IPS-15b (cell line): ENCODE data around the gene CDKN2B.

Experiments
- H3K27me3 ChIP-seq: one replicate; pipeline ENCODE4 v1.6.1; 2013; ENCODE audit warnings: low read length; ENCODE audit not compliant: control insufficient read depth, insufficient read depth
- H3K36me3 ChIP-seq: one replicate; pipeline ENCODE4 v1.6.1; 2013; ENCODE audit warnings: low read length; ENCODE audit not compliant: control insufficient read depth, insufficient read depth
- H3K4me1 ChIP-seq: one replicate; pipeline ENCODE4 v1.6.1; 2013; ENCODE audit warnings: mild to moderate bottlenecking, low read length; ENCODE audit not compliant: control insufficient read depth, insufficient read depth
- H3K4me3 ChIP-seq: one replicate; pipeline ENCODE4 v1.5.1; 2013; ENCODE audit warnings: low read depth, low read length
- H3K9ac ChIP-seq: one replicate; pipeline ENCODE4 v1.6.1; 2013; ENCODE audit warnings: low read depth, mild to moderate bottlenecking, low read length
- H3K9me3 ChIP-seq: one replicate; pipeline ENCODE4 v1.6.1; 2013; ENCODE audit warnings: mild to moderate bottlenecking, low read length; ENCODE audit not compliant: control insufficient read depth, insufficient read depth

CDKN2B gene

DNA sequence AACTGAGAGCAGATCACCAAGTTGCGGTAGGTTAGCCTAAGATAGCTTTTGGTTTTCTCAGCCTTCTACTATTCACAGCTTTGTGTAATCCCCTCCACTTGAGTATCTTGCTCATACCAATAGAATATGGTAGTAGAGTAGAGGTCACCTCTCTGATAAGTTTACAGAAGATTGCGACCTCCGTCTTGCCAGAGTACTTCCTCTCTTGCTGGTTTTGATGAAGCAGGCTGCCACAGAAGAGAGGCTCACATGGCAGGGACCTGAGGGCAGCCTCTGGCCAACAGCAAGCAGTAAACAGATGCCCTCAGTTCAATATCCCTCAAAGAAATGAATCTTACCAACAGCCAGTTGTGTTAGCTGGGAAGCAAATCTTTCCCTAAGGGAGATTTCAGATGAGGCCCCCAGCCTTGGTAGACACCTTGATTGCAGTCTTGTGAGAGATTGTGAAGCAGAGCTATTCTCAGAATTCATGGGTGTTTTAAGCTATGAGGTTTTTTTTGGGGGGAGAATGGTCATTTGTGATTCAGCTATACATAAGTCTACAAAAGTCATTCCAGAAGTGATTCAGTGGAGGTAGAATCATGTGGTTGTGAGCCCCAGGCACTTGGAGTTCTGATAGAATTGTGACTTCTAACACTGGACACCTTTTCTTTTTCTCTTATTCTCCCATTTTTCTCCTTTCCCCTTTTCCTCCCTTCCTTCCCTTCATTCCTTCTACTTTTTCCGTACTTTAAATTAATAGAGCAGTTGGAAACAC lies 22.7 kb upstream of the CDKN2B start:
- Histone ChIP-seq H3K4me3 (no peak overlapping the region), H3K9ac (no peak overlapping the region), H3K27me3 (no peaks in the 10 kb centered on the region), H3K36me3 (no peaks in the 10 kb centered on the region), H3K4me1 (no peaks in the 10 kb centered on the region), H3K9me3 (no peaks in the 10 kb centered on the region)

DNA sequence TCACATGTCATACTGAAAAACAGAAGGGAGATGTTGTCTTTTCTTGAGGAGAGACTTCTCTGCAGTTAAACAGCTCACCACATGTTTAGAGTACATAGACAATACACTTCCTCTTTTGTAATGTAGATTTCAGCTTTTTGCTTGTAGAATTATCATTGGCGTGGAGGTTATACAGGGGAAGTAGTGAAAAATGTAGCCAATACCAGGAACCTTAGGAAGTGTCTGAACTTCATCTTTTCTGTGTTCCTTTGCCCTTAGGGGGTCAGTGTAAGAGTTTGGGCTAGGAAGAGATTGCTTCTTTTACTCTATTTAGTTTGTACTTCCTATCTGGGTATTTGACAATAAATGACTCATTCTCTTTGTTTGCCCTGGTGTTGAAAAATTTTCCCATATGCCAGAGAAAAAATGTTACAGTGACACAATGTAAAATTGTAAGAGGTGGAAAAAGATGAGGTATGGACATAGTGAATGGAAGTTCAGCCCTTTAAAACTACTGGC lies 21.0 kb upstream of the CDKN2B start:
- H3K36me3 ChIP-seq: no peaks in the 10 kb centered on the region
- no peak overlapping the region for H3K9ac ChIP-seq
- no peak overlapping the region for H3K4me3 ChIP-seq
- H3K9me3 ChIP-seq: no peaks in the 10 kb centered on the region
- H3K4me1 ChIP-seq: no peaks in the 10 kb centered on the region
- H3K27me3 ChIP-seq: no peaks in the 10 kb centered on the region

- no peaks in the 10 kb centered on the region for H3K36me3 ChIP-seq
- no peak overlapping the region for H3K4me3 ChIP-seq
- no peaks in the 10 kb centered on the region for H3K9me3 ChIP-seq
- no peaks in the 10 kb centered on the region for H3K4me1 ChIP-seq
- H3K27me3 ChIP-seq: no peaks in the 10 kb centered on the region
- no peak overlapping the region for H3K9ac ChIP-seq
These were observed 20.1 kb upstream of the CDKN2B start for GRCh38 chr9:22029231-22029630.

- H3K9me3 ChIP-seq: no peaks in the 10 kb centered on the region
- no peaks in the 10 kb centered on the region for H3K27me3 ChIP-seq
- no peak overlapping the region for H3K9ac ChIP-seq
- H3K4me1 ChIP-seq: no peaks in the 10 kb centered on the region
- H3K36me3 ChIP-seq: no peaks in the 10 kb centered on the region
- no peak overlapping the region for H3K4me3 ChIP-seq
These were observed 19.3 kb upstream of the CDKN2B start for GRCh38 chr9:22028394-22028793.

DNA sequence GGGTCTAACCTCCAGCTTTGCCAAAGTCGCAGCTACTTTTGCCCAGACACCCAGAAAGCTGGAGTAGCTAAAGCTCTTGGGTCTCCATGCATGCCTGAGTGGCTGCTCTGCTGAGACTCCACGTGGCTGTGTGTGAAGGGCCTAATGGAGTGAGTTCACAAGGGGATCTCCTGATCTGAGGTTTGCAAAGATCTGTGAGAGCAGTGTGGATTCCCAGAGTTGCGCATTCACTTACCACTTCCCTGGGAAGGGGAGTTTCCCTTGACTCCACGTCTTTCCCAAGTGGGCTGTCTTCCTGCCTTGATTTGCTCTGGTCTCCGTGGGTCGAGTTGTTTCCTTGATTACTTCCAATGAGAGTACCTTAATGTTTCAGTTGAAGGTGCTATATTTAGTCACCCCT lies 17.6 kb upstream of the CDKN2B start:
- no peak overlapping the region for H3K9ac ChIP-seq
- H3K9me3 ChIP-seq: no peaks in the 10 kb centered on the region
- no peaks in the 10 kb centered on the region for H3K4me1 ChIP-seq
- no peaks in the 10 kb centered on the region for H3K27me3 ChIP-seq
- no peak overlapping the region for H3K4me3 ChIP-seq
- no peaks in the 10 kb centered on the region for H3K36me3 ChIP-seq

- no peaks in the 10 kb centered on the region for H3K27me3 ChIP-seq
- no peaks in the 10 kb centered on the region for H3K36me3 ChIP-seq
These were observed 13.3 kb upstream of the CDKN2B start for GRCh38 chr9:22022396-22022795.

DNA sequence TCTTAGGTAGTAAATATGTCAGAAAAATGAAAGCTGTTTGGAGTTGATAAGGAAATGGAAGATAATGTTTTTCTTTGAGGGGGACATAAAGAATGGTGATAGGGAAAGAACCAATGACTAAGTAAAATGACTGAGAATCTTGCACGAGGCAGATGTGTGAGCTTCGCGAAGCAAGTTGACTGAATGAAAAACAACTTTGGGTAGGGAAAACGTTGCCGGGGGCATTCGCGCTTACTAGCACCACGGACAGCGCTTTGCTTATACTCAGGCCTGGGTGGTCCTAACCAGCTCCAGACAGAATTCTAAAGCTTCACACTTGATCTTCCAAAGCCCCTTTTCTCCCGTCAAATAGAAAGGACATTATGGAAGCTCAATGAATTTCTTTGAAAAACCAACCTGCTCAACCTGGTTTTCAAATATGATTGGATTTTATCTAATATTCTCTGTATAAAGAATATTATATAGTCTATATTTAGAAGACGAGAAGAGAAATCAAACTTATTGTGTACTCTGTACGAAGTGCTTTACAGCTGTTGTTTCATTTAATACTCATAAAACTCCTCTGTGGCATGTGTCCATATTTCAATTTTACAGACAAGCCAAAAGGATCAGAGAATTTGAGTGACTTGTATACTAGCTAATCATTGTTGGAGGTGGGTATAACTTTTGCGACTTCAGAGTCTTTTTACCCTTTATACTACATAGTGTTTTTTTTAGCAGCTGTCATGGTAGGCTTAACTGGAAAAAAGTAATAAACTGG lies 1.9 kb upstream of the CDKN2B start:
- Histone ChIP-seq H3K4me1 (no peaks in the 10 kb centered on the region), H3K4me3 (no peak overlapping the region), H3K9me3 (no peaks in the 10 kb centered on the region), H3K9ac (no peak overlapping the region), H3K36me3 (no peaks in the 10 kb centered on the region), H3K27me3 (peaks cover 47% of the 10 kb centered on the region)

More at GRCh38 chr9:22022396-22022795, 13.3 kb upstream of the CDKN2B start:
- Histone ChIP-seq H3K9me3 (no peaks in the 10 kb centered on the region), H3K4me3 (no peak overlapping the region), H3K4me1 (no peaks in the 10 kb centered on the region), H3K9ac (no peak overlapping the region)

DNA sequence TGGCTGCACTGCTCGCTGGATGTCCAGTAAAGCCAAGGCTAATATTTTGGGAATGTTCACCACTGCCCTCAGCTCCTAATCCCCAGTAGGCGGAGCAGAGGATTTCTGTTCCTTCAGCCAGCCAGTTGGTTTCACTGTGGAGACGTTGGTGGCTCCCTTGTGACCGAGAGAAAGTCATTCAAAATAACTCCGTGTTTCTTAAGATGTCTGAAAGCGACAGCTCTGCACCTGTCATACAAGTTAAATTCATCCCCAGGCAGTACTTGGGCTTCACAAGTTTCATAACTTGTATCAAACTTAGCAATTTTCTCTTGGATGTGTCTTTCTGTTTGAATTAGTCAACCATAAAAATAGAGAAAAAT lies 382 bp upstream of the CDKN2B start:
- H3K9ac ChIP-seq: no peak overlapping the region
- H3K9me3 ChIP-seq: no peaks in the 10 kb centered on the region
- no peaks in the 10 kb centered on the region for H3K36me3 ChIP-seq
- H3K27me3 ChIP-seq: peaks cover 63% of the 10 kb centered on the region
- H3K4me1 ChIP-seq: peaks cover 6% of the 10 kb centered on the region
- peak overlapping the region; percentile 90 for H3K4me3 ChIP-seq

- H3K4me3 ChIP-seq: peak overlapping the region; percentile 90
- H3K27me3 ChIP-seq: peaks cover 74% of the 10 kb centered on the region
- no peak overlapping the region for H3K9ac ChIP-seq
- peaks cover 6% of the 10 kb centered on the region for H3K4me1 ChIP-seq
- H3K36me3 ChIP-seq: no peaks in the 10 kb centered on the region
- no peaks in the 10 kb centered on the region for H3K9me3 ChIP-seq
These were observed 755 bp downstream of the CDKN2B start for GRCh38 chr9:22008384-22008716.

DNA sequence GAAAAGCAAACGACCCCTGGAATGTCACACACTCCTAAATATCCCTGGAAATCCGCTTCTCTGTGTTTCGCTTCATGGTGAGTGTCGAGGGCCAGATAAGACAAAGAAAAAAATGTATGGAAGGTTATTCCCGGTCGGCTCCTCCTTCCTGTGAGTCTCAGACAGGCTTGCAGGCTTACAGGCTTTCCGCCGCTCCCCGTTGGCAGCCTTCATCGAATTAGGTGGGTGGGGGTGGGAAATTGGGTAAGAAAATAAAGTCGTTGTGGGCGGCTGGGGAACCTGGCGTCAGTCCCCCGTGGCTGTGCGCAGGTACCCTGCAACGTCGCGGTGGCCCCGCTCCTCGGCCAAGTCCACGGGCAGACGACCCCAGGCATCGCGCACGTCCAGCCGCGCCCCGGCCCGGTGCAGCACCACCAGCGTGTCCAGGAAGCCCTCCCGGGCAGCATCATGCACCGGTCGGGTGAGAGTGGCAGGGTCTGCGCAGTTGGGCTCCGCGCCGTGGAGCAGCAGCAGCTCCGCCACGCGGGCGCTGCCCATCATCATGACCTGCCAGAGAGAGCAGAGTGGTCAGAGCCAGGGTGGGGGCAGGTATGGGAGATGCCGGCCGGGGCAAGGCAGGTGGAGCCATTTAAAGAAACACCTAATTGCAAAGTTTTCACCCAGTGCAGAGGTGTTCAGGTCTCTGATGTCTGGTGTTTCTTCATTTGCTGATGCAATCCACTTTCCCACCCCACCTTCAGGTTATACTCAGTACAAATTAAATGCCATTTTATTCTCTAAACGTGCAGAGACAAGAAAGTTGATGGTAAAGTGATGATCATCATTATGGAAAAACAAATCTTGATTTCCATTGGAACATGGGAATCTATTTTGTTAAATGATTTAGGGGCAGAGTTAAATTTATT lies 3.2 kb downstream of the CDKN2B start:
- H3K4me3 ChIP-seq: peak overlapping the region; percentile 52
- H3K9ac ChIP-seq: no peak overlapping the region
- no peaks in the 10 kb centered on the region for H3K9me3 ChIP-seq
- peaks cover 6% of the 10 kb centered on the region for H3K4me1 ChIP-seq
- H3K27me3 ChIP-seq: peaks cover 92% of the 10 kb centered on the region
- no peaks in the 10 kb centered on the region for H3K36me3 ChIP-seq

- H3K9ac ChIP-seq: no peak overlapping the region
- H3K4me1 ChIP-seq: peaks cover 6% of the 10 kb centered on the region
- peak overlapping the region; percentile 52 for H3K4me3 ChIP-seq
- H3K27me3 ChIP-seq: peaks cover 92% of the 10 kb centered on the region
- no peaks in the 10 kb centered on the region for H3K9me3 ChIP-seq
- no peaks in the 10 kb centered on the region for H3K36me3 ChIP-seq
These were observed 3.9 kb downstream of the CDKN2B start for GRCh38 chr9:22005021-22005701.
